NCI-H146 (cell line): ENCODE results near the gene NLGN1.

Source experiments
- DNase-seq: peaks from one replicate; lab custom pipeline; 2025; lab: John Stamatoyannopoulos, UW

The NLGN1 gene

DNA sequence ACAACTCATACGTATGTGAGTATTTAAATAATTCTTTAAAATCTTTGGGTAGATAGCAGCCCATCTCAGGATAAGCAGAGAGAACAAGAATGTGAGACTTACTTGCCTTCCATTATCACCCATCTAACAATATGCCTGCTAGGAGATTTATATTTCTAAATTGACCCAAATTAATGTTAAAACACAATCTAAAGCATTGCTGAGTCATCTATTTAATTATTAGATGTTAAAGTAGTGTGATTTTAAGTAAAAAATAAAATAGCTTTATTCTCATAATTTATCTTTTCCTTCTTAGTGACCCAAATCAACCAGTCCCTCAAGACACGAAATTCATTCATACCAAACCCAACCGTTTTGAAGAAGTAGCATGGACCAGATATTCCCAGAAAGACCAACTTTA, 882.6 kb downstream of the NLGN1 start:
- DNase-seq, result no peak

DNA sequence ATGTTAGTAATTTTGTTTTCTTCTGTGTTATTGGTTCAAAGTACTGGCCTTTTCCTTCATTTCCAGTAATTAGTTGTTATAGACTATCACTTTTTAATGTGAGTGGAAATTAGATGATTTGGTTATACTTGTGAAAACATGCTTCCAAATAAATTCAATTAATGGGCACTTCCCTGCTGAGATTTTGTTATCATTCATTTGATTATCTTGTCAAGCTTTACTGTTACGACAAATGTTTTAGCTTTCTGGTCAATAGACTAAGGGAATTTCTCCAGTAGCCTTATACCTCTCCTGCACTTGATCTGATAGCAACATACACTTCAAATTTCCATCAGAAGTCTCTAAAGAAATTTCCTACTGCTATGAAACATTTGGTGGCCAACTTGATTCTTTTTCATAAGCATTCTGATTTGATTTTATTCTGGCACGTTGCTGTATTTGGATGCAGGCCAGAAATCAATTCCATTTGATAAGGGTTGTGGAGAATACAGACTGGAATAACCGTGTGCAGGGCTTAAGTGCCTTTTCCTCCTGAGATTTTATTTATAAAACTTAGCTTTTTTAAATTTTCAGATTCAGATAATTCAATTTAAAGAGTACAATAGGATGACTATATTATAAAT, 887.8 kb downstream of the NLGN1 start:
- DNase-seq, result no peak

DNA sequence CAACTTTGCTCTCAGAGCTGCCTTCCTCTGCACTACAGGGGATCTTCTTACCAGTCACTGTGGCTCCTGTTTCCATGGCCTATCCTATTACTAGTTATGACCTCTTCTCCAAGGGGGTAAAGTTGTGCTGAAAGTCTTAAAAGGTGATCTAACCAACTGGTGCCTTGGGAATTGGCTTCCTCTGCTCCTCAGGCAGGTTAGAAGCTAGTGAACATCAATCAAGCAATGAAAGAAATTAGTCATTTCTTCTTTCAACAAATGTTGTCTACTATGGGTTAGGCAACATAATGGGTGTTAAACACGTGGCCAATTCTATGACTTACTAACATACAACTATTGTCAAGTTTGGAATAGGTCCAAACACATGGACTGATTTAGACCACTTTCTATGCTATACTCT, 890.2 kb downstream of the NLGN1 start:
- no peak for DNase-seq

DNA sequence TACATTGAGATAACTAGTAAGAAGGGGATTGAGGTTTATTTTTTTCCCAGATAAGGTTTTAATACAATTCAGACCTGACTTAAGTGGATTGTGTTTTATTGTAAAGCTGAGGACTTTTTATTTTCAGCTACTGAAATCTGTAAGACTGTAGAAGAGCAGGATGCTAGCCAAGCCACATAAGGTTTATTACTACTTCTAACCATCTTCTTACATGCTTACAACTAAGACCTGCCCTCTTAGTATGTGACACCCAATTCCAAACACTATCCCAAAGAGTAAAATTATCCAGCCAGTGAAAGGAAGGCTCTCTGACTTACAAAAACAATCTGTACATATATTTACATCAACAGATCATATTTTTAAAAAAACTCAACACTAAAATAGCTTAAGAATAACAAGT, 897.1 kb downstream of the NLGN1 start:
- DNase-seq, result no peak

DNA sequence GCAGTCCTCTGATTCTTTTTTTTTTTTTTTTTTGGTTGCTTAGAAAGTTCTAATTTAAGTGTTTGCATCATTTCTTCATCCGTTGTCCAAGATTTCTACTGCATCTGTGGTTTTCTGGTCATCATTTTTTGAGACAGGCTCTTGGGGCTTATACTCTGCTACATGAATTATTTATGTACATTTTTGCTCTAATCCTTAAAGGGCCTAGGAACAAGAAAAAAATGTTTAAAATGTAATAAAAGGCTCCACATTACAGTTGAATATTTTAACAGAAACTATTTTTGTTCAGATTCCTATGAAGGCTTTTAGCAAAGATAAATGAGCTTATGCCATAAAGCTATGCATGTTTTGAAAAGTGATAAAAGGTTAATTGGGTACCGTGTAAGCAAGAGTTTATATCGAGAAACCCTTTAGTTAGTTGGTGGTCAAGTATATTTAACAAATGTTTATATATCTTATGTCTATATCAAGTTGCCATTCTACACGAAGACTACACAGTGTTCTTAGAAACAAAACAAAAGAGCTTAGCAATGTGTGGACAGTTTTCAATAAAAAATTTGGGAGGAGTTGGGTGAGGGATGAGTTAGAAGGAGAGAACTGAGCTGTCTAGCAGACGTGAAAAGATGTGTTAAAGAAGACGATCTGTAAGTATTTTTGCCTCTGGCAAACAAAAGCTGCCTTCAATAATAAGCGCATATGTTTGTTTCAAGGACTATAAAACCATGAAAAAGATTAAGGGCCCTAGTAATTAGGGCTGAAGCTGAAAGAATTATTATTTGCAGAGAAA, 898.0 kb downstream of the NLGN1 start:
- no peak for DNase-seq

DNA sequence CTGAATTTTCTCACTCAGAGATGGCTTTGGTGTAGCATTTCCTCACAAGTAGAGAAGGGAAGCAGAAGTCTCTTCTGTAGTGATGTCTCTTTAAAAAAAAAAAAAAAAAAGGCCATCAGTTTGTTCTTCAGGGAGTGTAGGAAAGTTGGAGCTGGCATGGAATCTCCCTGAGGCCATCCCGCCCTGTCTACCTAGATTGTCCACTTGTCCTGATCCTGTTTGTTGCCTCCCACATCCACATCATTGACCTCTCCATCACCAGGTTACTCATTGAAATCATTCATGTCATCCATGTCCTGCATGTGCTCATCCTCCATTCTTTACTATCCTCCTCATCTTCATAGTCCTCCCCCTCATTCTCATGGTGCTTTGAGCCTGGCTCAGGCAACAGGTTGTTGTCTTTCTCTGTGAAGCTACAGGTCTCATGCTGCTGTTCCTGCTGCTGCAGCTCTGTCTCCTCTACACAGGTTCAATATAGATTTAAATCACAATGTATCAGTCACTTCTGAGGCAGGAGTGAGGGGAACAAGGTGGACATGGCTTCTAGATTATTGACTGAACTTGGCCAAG, 905.3 kb downstream of the NLGN1 start:
- DNase-seq, result no peak

DNA sequence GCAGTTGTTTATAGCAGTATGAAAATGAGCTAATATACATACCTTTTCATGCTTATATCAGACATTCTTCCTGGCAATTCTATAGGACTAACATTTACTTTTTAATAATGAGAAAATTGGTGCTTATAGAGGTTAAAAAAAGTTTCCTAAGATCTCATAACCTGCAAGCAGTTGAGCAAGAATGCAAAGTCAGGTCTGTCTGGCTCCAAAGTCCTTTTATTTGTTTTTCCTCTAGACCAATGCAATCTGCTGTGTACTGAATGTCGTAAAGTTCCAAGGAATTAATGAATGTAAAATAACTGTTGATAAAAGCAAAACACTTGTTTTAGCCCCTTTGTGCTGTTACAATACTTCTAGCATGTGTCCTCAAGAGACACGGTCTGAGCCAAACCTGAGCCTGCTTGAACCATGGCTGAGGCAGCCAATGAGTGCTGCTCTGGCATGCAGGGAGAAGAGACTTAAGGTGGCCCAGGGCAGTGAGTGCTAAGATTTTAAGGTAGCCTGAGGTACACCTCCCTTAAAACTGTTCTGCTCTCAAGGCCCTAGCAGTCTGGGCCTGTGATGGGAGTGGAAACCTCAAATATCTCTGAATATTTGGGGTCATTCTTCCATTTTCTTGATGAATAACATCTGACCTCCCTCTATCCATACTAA, 906.5 kb downstream of the NLGN1 start:
- DNase-seq, result no peak

DNA sequence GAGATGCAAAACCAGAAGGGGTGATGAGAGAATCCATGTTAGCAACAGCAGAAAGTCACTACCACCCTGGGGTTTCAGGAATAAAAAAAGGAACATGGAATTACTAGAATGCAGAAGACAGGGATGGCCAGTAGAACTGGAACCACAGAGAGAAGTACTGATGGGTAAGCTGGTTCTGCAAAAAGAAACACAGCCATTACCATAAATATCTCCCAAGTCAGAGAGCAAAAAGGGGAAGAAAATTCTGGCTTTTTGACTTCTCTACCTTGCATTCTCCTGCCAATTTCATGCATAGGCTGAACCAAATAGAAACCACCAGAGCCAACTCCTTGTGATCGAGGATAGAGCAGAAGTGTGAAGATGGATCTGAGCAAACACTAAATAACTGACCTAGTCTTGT, 911.2 kb downstream of the NLGN1 start:
- DNase-seq, result no peak

DNA sequence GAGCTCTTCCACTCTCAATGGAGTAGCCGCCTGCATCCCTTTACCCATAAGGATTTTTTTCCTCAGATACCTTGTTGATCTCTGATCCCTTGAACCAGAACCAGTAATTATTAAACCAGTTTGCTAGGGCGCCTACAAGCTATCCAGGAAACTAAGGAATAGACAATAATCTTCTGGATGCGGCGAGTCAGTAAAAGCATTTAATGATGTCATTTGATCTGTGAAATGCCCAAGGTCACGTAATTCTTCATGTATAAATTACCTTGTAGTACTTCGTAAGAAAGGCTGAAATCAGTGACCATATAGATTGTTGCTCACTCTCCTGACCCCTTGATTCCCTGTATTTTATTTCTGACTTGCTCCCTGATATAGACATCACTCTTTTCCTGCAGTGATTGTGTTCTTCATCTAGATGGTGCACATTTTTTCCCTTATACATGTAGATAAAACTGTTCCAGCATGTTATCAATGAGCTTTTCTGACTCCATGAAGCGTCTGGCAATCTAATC, 913.0 kb downstream of the NLGN1 start:
- no peak for DNase-seq

DNA sequence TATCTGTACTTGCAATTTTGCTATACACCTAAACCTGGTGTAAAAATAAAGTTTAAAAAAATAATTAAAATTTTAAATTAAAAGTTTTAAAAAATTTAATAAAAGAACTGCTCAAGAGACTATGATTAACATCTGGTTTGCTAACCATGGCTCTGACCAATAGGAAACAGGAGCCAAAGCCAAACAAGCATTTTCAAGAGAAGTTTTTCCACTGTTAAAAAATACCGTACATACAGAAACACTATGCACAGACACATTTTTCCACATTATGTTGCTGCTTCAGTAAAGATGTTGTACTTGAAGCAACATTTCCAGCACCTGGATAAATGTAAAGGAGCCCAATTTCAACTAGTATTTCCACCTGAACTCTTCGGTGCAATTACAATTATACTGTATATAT, 917.7 kb downstream of the NLGN1 start:
- no peak for DNase-seq

DNA sequence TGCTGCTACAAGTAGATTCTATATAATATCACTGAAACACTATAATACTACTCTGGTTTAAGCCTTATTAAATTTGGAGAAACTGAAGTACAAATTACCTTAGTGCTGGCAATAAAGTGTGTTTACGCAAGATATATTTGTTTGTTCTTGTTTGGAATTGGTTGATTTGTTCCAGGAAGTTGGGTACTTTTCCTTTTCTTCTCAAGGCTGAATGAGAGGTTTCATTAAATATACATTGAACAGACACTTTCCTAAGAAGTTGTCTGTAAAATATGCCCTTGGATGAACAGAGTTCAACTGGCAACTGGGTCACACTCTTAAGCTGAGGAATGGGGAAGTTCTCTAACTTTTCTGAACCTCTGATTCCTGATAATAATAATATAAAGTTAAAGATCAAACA, 919.5 kb downstream of the NLGN1 start:
- DNase-seq, result no peak

DNA sequence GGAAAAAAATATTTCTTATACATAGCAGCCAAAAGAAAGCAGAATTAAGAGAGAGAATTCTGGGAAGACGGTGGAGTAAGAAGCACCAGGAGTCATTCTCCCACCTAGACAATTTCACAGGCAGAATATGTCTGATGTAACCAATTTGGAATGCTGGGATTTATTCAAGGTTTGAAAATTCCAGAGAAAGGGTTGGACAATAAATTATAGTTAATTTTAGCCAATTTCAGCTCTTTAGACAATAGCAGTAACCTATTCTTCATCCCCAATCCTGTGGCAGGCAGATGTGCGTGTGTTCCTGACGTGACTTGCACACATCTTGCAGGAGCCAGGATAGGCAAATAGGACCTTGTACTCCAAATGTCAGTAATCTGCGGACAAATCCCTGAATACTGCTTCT, 920.6 kb downstream of the NLGN1 start:
- DNase-seq, result no peak

DNA sequence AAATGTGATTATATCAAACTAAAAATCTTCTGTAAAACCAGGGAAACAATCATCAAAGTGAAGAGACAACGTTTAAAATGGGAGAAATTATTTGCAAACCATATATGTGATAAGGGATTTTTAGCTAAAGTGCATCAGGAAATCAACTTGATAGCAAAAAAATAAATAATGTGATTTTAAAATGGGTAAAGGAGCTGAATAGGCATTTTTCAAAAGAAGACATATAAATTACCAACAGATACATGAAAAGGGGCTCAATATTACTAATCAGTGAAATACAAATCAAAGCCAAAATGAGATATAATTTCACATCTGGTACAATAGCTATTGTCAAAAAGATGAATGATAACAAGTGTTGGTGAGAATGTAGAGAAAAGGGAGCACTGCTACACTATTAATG, 924.0 kb downstream of the NLGN1 start:
- no peak for DNase-seq

DNA sequence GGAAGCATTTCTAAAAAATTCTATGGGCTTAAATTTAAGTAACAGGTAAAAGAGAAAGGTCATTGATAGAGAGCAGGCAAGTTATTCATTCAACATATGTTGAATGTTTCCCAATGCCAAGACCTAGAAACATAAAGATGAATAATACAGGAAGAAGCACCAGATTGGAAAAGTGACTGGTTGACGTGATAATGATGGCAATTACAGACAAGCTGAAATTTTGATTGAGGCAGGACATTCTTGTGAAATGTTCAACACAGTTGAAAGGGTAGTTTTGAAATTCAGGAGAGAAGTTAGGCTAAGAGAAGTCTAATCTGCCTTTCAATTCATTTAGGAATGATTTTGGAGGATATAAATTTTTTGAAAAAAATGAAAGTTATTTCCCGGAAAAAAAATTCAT, 925.2 kb downstream of the NLGN1 start:
- DNase-seq, result no peak

DNA sequence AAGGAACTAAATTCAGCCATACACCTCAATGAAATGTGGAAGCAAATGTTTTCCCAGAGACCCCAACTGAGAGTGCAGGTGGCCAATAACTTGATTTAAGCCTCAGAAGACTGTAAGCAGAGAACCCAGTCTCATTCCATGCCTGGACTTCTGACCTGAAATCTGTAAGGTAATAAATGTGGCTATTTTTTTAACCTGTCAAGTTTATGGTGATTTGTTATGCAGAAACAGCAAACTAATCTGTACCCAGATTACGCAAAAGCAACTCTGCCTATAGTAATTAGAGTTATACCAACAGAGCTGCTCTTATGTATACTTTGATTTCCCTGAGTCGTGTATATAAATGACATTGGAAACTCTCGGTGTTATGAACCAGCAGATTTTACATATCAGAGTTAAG, 927.6 kb downstream of the NLGN1 start:
- no peak for DNase-seq

DNA sequence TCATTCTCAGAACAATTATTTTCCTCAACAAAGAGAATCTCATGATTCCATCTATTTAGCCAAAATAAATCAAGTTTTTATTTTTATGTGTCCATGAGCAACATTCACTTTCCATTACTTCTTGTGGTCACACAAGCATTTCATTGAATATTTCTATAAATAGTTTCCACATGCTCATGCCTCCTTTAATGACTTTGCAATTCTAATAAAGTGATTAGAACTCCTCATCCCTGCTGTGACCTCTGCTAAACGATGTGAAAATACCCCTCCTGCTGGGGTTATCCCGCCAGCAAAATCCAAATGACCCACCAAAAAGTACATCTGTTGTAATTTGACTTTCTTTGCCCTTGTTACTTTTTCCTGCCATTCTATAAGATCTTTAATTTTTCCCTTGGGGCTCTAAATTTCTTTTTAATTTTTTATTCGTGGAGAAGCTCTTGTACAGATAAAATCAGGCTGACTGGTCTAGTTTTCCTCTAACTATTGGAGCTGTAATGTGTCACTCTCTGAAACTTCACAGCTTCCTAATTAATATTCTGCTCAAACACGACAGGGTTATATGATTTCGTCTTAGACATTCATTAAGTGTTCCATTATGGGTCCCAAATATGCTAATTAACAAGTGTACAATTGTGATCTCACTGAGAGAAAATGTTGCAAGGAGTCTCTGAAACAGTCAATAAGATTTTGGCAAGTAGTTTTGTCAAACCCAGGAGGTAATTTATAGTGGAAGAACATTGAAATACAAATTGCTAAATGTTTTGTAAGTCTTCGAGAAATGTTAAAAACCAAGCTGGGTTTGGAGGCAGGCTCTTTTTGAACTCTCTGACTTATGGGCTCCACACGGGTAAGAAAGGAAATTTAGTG, 928.5 kb downstream of the NLGN1 start:
- DNase-seq, result peak; percentile 11

DNA sequence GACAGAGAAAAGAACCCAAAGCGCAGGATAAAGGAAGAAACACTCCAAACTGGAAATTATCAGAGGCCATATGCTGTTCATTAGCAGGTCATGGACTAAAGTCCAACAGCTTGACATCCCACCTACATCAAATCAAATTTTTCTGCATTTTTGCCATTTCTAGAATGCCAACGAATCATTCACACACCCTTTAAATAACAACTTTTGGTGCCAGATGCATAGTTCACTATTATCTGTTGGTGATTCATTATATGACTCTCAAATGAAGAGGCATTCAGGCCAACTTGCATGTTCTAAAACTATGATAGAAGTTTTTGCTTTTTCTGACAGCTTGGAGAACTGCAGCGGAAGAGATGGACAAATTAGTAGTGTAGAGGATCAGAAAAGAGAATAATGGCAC, 931.8 kb downstream of the NLGN1 start:
- DNase-seq, result no peak

DNA sequence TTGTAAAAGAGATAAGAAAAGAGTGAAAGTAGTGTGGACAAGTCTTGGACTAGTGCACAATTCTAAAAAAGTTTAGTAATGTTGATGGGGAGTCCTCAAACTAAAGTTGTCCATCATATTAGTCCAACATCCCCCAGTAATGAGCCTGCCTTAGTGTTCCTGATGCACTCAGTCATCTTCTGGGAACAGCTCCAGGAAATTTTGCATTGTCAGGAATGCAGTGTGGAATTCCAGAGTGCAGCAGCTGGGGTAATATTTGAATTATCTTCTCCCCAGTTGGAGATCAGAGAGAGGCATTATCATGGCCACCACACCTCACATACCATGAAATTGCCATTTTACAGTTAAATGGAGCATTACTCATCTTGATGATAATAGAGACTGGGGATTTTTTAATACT, 932.8 kb downstream of the NLGN1 start:
- peak; percentile 58 for DNase-seq

DNA sequence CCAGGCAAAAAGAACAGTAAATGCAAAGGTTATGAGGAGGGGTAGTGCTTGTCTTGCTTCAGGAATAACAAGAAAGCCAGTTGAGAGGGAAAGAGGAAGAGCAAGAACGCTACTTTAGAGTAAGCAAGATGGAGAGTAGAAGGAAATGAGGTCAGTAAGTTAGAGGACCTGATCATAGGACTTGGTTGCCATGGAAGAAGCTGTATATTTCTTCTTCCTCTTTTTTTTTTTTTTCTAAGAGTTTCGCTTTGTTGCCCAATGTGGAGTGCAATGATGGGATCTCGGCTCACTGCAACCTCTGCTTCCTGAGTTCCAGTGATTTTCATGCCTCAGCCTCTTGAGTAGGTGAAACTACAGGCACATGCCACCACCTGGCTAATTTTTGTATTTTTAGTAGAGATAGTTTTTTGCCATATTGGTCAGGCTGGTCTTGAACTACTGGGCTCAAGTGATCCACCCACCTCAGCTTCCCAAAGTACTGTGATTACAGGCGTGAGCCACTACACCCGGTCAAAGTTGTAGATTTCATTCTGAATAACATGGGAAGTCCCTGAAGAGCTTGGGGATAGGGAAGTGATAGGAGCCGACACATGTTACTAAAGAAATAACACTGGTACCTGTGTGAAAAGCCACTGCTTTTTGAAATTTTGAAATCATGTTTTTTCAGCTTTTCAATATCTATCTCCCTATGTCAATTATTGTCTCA, 933.7 kb downstream of the NLGN1 start:
- no peak for DNase-seq

DNA sequence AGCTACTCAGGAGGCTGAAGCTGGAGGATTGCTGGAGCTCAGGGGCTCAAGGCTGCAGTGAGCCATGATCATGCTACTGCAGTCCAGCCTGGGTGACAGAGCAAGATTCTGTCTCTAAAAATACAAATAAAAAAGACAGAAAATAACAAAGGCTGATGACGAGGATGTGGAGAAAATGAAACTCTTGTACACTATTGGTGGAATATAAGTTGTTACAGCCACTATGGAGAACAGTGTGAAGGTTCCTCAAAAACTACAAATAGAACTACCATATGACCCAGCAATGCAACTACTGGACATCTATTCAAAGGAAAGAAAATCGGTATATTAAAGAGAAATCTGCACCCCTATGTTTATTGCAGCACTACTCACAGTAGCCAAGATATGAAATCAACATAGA, 934.8 kb downstream of the NLGN1 start:
- no peak for DNase-seq

DNA sequence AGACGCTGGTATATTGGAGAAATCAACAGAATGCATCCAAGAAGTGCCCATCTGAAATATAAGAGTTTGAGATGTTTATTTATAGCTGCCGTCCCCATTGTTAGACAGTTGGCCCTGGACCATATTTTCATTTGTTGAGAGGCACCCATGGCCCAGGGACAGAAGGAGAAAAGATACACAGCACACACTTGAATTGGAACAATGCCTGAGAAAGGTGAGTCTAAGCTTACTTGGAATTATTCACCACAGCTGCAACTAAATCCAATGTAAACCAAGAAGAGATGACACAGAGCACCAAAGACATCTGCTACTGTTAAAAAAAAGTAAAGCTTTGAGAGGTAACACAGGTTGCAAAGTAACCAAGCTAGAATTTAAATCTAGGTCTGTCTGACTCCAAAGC, 936.1 kb downstream of the NLGN1 start:
- DNase-seq, result no peak
